ENCODE measurements around the gene B3GAT1. TPM values are rescaled to one million over a fixed set of nuclear protein-coding genes. Genes with fewer than 3 reads are reported as not detected.

The B3GAT1 gene
- polyA plus RNA-seq, 1 donor from 2014 or later = 28.2 TPM

DNA sequence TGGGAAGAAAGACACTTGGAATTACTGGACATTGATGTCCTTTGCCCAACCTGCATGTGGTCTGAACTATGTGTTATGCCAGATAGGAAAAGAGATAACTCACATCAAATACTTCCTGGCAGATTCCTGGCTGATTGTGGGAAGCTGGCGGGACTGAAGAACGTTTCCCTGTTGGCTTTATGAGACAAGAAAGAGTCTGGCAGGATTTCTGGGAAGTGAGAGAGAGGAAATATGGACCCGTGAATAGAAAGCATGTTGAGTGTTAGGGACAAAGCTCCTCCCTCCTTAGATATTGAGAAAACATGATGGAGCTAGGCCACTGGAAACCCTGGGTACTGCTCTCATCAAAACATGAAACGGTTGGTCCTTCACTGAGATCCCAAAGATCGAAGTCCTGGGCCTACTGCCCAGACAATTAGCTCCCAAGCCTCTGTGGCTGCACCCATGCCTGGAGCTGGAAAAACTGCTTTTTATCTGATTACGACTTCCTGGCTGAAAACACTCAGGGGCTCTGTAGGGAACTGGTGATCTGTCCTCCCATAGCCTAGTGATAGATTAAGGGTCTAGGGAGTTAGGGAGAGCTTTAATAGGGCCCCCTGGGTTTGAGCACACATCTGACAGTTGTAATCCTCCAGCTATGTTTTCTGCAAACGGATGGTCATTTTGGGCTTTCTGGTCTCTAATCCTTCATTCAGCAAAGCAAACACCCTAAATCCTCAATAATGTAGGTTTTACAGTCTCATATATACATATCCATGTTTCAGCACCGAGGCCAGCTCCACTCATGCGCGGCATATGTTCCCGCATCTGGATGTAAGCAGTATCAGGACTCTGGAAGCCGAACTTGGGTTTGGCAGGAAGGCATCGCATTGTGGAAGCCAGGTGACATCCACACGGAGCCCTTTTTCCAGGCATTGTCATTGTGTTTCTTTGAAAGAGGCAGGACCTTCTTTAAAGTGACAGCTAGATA is 6.1 kb upstream of the B3GAT1 start:
- no peaks in the 10 kb centered on the region for H3K9me3 ChIP-seq (ENCODE audit: low read length)
- no peak overlapping the region for H2AFZ ChIP-seq (ENCODE audit: low read depth, low read length)
- no peaks in the 10 kb centered on the region for H4K20me1 ChIP-seq (ENCODE audit: insufficient read depth)
- no peaks in the 10 kb centered on the region for H3K36me3 ChIP-seq (ENCODE audit: insufficient read depth, low read length)
- no peak overlapping the region for H3K27ac ChIP-seq (ENCODE audit: low read length)
- no peaks in the 10 kb centered on the region for H3K79me2 ChIP-seq (replicated peaks; ENCODE audit: insufficient read depth, low read length)
- no peaks in the 10 kb centered on the region for H3K9me2 ChIP-seq (ENCODE audit: insufficient read depth, low read length)
- no peak overlapping the region for H3K9ac ChIP-seq (ENCODE audit: low read length)
- TF ChIP-seq, protein P1, sequence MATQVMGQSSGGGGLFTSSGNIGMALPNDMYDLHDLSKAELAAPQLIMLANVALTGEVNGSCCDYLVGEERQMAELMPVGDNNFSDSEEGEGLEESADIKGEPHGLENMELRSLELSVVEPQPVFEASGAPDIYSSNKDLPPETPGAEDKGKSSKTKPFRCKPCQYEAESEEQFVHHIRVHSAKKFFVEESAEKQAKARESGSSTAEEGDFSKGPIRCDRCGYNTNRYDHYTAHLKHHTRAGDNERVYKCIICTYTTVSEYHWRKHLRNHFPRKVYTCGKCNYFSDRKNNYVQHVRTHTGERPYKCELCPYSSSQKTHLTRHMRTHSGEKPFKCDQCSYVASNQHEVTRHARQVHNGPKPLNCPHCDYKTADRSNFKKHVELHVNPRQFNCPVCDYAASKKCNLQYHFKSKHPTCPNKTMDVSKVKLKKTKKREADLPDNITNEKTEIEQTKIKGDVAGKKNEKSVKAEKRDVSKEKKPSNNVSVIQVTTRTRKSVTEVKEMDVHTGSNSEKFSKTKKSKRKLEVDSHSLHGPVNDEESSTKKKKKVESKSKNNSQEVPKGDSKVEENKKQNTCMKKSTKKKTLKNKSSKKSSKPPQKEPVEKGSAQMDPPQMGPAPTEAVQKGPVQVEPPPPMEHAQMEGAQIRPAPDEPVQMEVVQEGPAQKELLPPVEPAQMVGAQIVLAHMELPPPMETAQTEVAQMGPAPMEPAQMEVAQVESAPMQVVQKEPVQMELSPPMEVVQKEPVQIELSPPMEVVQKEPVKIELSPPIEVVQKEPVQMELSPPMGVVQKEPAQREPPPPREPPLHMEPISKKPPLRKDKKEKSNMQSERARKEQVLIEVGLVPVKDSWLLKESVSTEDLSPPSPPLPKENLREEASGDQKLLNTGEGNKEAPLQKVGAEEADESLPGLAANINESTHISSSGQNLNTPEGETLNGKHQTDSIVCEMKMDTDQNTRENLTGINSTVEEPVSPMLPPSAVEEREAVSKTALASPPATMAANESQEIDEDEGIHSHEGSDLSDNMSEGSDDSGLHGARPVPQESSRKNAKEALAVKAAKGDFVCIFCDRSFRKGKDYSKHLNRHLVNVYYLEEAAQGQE (IDR thresholded peaks at IDR 0.05; ENCODE audit: borderline replicate concordance) = no peak
- TF ChIP-seq EP300 (conservative IDR thresholded peaks at IDR 0.05; ENCODE audit: poor library complexity, severe bottlenecking) (no peak), RAD21 (conservative IDR thresholded peaks at IDR 0.05) (no peak), MXI1 (conservative IDR thresholded peaks at IDR 0.05; ENCODE audit: poor library complexity, severe bottlenecking) (no peak), EZH2 (IDR thresholded peaks at IDR 0.05; ENCODE audit: borderline replicate concordance, insufficient read depth, low read length, poor library complexity, severe bottlenecking) (no peak), POLR2AphosphoS5 (IDR thresholded peaks at IDR 0.05) (no peak), SMC3 (conservative IDR thresholded peaks at IDR 0.05; ENCODE audit: poor library complexity) (no peak), TAF1 (IDR thresholded peaks at IDR 0.05; ENCODE audit: low read depth) (no peak)
- TF ChIP-seq, protein P2, sequence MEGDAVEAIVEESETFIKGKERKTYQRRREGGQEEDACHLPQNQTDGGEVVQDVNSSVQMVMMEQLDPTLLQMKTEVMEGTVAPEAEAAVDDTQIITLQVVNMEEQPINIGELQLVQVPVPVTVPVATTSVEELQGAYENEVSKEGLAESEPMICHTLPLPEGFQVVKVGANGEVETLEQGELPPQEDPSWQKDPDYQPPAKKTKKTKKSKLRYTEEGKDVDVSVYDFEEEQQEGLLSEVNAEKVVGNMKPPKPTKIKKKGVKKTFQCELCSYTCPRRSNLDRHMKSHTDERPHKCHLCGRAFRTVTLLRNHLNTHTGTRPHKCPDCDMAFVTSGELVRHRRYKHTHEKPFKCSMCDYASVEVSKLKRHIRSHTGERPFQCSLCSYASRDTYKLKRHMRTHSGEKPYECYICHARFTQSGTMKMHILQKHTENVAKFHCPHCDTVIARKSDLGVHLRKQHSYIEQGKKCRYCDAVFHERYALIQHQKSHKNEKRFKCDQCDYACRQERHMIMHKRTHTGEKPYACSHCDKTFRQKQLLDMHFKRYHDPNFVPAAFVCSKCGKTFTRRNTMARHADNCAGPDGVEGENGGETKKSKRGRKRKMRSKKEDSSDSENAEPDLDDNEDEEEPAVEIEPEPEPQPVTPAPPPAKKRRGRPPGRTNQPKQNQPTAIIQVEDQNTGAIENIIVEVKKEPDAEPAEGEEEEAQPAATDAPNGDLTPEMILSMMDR (IDR thresholded peaks at IDR 0.05; ENCODE audit: poor library complexity, severe bottlenecking) = no peak
- H3K4me3 ChIP-seq (ENCODE audit: low read length) = no peak overlapping the region
- H3K4me2 ChIP-seq (ENCODE audit: low read length) = no peak overlapping the region
- H3K27me3 ChIP-seq (ENCODE audit: insufficient read depth, low read depth, low read length) = no peaks in the 10 kb centered on the region
- H3F3A ChIP-seq (ENCODE audit: insufficient read depth, low read length, poor library complexity, severe bottlenecking) = no peaks in the 10 kb centered on the region

- H3F3A ChIP-seq (ENCODE audit: insufficient read depth, low read length, poor library complexity, severe bottlenecking) = no peaks in the 10 kb centered on the region
- no peaks in the 10 kb centered on the region for H3K27me3 ChIP-seq (ENCODE audit: insufficient read depth, low read depth, low read length)
- TF ChIP-seq TAF1 (IDR thresholded peaks at IDR 0.05; ENCODE audit: low read depth) = no peak
- TF ChIP-seq SMC3 (conservative IDR thresholded peaks at IDR 0.05; ENCODE audit: poor library complexity) = no peak
- TF ChIP-seq, protein P1 (IDR thresholded peaks at IDR 0.05; ENCODE audit: borderline replicate concordance) = no peak
- TF ChIP-seq POLR2AphosphoS5 (IDR thresholded peaks at IDR 0.05) = no peak
- no peak for TF ChIP-seq MXI1 (conservative IDR thresholded peaks at IDR 0.05; ENCODE audit: poor library complexity, severe bottlenecking)
- no peak for TF ChIP-seq RAD21 (conservative IDR thresholded peaks at IDR 0.05)
- no peaks in the 10 kb centered on the region for H4K20me1 ChIP-seq (ENCODE audit: insufficient read depth)
- no peak overlapping the region for H2AFZ ChIP-seq (ENCODE audit: low read depth, low read length)
- no peak overlapping the region for H3K4me3 ChIP-seq (ENCODE audit: low read length)
- H3K79me2 ChIP-seq (replicated peaks; ENCODE audit: insufficient read depth, low read length) = no peaks in the 10 kb centered on the region
- no peaks in the 10 kb centered on the region for H3K9me3 ChIP-seq (ENCODE audit: low read length)
- H3K9ac ChIP-seq (ENCODE audit: low read length) = no peak overlapping the region
- H3K36me3 ChIP-seq (ENCODE audit: insufficient read depth, low read length) = no peaks in the 10 kb centered on the region
- H3K9me2 ChIP-seq (ENCODE audit: insufficient read depth, low read length) = no peaks in the 10 kb centered on the region
- H3K4me2 ChIP-seq (ENCODE audit: low read length) = no peak overlapping the region
- H3K27ac ChIP-seq (ENCODE audit: low read length) = no peak overlapping the region
Measured at GRCh38 chr11:134416726-134417125, 4.7 kb upstream of the B3GAT1 start.
